ENCODE results near the gene CTDNEP1.

CTDNEP1 gene

GRCh38 chr17:7208754-7209460 is 42.6 kb downstream of the CTDNEP1 start:
- H3K4me3 ChIP-seq (replicated peaks; ENCODE audit: low read depth, low read length), result no peak overlapping the region
- no peak for DNase-seq (ENCODE audit: extremely low read depth, low read depth)
- no peak for TF ChIP-seq CTCF (IDR thresholded peaks at IDR 0.05; ENCODE audit: low read depth, low read length, missing control alignments)

- H3K4me3 ChIP-seq (replicated peaks; ENCODE audit: low read depth, low read length), result no peak overlapping the region
- no peak for TF ChIP-seq CTCF (IDR thresholded peaks at IDR 0.05; ENCODE audit: low read depth, low read length, missing control alignments)
- DNase-seq (ENCODE audit: extremely low read depth, low read depth), result no peak
These were observed 43.4 kb downstream of the CTDNEP1 start for GRCh38 chr17:7208027-7208571.

- no peak for DNase-seq (ENCODE audit: extremely low read depth, low read depth)
- TF ChIP-seq CTCF (IDR thresholded peaks at IDR 0.05; ENCODE audit: low read depth, low read length, missing control alignments), result no peak
- H3K4me3 ChIP-seq (replicated peaks; ENCODE audit: low read depth, low read length), result no peak overlapping the region
These were observed 44.2 kb downstream of the CTDNEP1 start for GRCh38 chr17:7207120-7208001.

- peak overlapping the region; percentile 31 for H3K4me3 ChIP-seq (replicated peaks; ENCODE audit: low read depth, low read length)
- DNase-seq (ENCODE audit: extremely low read depth, low read depth), result no peak
These were observed 46.0 kb downstream of the CTDNEP1 start for GRCh38 chr17:7205561-7205960.

GRCh38 chr17:7204828-7205461 is 46.6 kb downstream of the CTDNEP1 start:
- TF ChIP-seq CTCF (IDR thresholded peaks at IDR 0.05; ENCODE audit: low read depth, low read length, missing control alignments), result no peak
- peak; percentile 52 for DNase-seq (ENCODE audit: extremely low read depth, low read depth)
- peak overlapping the region; percentile 31 for H3K4me3 ChIP-seq (replicated peaks; ENCODE audit: low read depth, low read length)

More at GRCh38 chr17:7205561-7205960, 46.0 kb downstream of the CTDNEP1 start:
- TF ChIP-seq CTCF (IDR thresholded peaks at IDR 0.05; ENCODE audit: low read depth, low read length, missing control alignments), result no peak

- no peak for DNase-seq (ENCODE audit: extremely low read depth, low read depth)
These were observed 47.2 kb downstream of the CTDNEP1 start for GRCh38 chr17:7204336-7204735.

More at GRCh38 chr17:7204336-7204735, 47.2 kb downstream of the CTDNEP1 start:
- no peak for TF ChIP-seq CTCF (IDR thresholded peaks at IDR 0.05; ENCODE audit: low read depth, low read length, missing control alignments)
- H3K4me3 ChIP-seq (replicated peaks; ENCODE audit: low read depth, low read length), result no peak overlapping the region
